ENCODE measurements around the gene UXS1.
A peak's percentile ranks its signal among the peaks of the same experiment; 100 is the strongest.
"Not testable (repeated sequence)": the region's sequence is repeated elsewhere in the genome, so short reads cannot be mapped to it uniquely, and the experiment has no call there.

UXS1 gene

DNA sequence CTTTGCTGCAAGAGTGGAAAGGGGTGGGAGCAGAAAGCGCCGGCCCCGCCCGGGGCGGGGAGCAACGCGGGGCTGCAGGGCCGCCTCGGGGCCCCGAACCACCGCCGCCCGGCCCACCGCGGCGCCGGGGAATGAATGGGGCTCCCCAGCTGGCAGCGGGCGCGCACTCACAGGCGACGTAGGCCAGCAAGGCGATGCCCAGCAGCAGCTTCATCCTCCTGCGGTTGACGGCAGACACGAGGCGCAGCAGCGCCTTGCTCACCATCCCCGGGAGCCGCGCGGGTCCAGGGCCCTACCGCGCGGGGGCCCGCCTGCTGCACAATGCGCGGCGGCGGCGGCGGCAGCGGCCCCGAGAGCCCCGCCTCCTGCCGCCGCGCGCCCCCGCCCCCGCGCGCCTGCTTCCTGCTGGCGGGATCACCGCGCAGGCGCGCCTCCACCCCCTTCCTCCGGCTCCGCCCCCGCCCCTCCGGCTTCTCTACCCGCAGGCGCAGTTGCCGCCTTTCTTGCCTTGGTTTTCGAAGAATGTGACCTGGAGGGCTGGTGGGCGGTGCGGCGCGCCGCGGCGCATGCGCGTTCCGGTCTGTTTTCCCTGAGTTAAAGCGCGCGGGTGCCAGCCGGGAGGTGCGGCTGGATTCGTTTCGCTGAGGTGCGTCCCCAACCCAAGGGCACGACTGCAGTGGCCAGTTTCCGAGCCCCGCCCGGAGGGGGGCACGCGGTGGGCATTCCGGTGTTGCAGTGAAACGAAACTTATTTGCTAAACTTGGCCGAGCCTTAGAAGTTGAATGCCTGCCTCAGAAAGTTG lies at the start of gene UXS1:
Gene UXS1, minus strand, starts transcription at position 325 of the 802 bp plus-strand sequence. Its CDS starts 60 bp downstream, at position 265.
- Histone ChIP-seq H3K4me3 (ENCODE audit: low read depth, low read length) (peak within 1 kb of the TSS; percentile 82), H3K9ac (ENCODE audit: low read depth, low read length) (peak within 1 kb of the TSS; percentile 81), H3K27me3 (ENCODE audit: control insufficient read depth, insufficient read depth, low read length) (no peaks in the 10 kb centered on the region), H3K36me3 (ENCODE audit: control insufficient read depth, insufficient read depth, low read length) (no peaks in the 10 kb centered on the region), H3K4me1 (ENCODE audit: control insufficient read depth, insufficient read depth, low read length) (peaks cover 22% of the 10 kb centered on the region), H3K9me3 (ENCODE audit: control insufficient read depth, insufficient read depth, low read length) (no peaks in the 10 kb centered on the region)

DNA sequence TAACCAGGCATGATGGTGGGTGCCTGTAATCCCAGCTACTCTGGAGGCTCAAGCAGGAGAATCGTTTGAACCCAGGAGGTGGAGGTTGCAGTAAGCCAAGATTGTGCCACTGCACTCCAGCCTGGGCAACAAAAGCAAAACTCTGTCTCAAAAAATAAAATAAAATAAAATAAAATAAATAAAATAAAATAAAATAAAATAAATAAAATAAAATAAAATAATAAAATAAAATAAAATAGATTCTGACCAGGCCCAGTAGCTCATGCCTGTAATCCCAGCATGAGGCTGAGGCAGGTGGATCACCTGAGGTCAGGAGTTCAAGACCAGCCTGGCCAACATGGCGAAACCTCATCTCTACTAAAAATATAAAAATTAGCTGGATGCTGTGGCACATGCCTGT lies 45.4 kb upstream of the UXS1 start:
- not testable (repeated sequence) for H3K9ac ChIP-seq (ENCODE audit: low read depth, low read length); H3K9me3 ChIP-seq (ENCODE audit: control insufficient read depth, insufficient read depth, low read length); H3K4me3 ChIP-seq (ENCODE audit: low read depth, low read length); H3K4me1 ChIP-seq (ENCODE audit: control insufficient read depth, insufficient read depth, low read length); H3K36me3 ChIP-seq (ENCODE audit: control insufficient read depth, insufficient read depth, low read length); H3K27me3 ChIP-seq (ENCODE audit: control insufficient read depth, insufficient read depth, low read length)

DNA sequence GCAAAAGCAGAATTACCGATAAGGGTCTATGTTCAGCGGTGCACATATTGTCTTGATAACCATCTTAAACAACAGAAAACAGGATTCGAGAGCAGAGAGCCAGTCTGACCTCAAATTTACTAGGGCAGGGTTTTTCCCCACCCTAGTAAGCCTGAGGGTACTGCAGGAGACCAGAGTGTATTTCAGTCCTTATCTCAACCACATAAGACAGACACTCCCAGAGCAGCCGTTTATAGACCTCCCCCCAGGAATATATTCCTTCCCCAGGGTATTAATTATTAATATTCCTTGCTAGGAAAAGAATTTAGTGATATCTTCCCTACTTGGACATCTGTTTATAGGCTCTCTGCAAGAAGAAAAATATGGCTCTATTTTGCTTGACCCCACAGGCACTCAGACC lies 41.3 kb upstream of the UXS1 start:
- not testable (repeated sequence) for H3K36me3 ChIP-seq (ENCODE audit: control insufficient read depth, insufficient read depth, low read length); H3K4me3 ChIP-seq (ENCODE audit: low read depth, low read length); H3K27me3 ChIP-seq (ENCODE audit: control insufficient read depth, insufficient read depth, low read length); H3K9me3 ChIP-seq (ENCODE audit: control insufficient read depth, insufficient read depth, low read length); H3K9ac ChIP-seq (ENCODE audit: low read depth, low read length); H3K4me1 ChIP-seq (ENCODE audit: control insufficient read depth, insufficient read depth, low read length)

DNA sequence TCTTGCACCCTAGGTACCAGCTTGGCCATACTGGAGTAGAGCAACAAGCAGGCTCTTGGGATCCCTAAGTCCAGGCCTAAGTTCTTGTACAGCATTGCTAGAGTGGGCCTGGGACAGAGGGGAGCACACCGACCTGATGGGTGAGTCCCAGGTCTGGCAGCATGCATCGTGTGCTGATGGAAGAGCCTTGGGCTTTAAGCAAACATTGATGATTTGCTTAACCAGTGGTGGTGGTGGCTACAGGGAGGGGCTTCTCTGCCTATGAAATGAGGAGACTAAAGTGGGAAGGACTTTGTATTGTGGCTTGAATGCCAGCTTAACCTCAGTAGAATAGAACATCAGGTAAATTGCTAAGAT lies 39.2 kb upstream of the UXS1 start:
- no peaks in the 10 kb centered on the region for H3K36me3 ChIP-seq (ENCODE audit: control insufficient read depth, insufficient read depth, low read length)
- no peak overlapping the region for H3K9ac ChIP-seq (ENCODE audit: low read depth, low read length)
- H3K4me3 ChIP-seq (ENCODE audit: low read depth, low read length), result no peak overlapping the region
- peaks cover 4% of the 10 kb centered on the region for H3K9me3 ChIP-seq (ENCODE audit: control insufficient read depth, insufficient read depth, low read length)
- no peaks in the 10 kb centered on the region for H3K27me3 ChIP-seq (ENCODE audit: control insufficient read depth, insufficient read depth, low read length)
- H3K4me1 ChIP-seq (ENCODE audit: control insufficient read depth, insufficient read depth, low read length), result no peaks in the 10 kb centered on the region

DNA sequence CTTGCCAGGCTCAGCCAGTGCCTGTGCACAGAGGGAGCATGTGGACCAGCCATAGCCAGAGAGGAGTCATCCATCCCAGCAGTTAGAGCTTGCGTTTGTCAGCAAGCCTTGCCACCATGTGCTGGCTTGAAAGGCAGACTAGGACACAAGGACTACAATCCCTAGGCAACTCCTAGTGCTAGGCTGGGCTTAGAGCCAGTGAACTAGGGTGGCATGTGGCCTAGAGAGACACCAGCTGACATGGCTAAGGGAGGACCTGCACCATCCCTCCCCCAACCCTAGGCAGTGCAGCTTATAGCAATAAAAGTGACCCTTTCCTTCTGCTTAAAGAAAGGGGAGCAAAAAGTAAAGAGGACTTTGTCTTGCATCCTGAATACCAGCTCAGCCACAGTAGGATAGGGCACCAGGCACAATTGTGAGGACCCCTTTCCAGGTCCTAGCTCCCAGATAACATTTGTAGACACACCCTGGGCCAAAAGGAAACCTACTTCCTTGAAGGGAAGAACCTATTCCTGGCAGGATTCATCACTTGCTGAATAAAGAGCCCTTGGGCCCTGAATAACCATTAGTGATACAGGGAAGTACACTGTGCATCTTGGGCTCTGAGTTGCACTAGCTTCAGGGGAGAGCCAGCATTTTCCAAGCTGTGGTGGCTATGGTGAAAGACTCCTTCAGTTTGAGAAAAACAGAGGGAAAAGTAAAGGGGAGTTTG lies 38.7 kb upstream of the UXS1 start:
- Histone ChIP-seq H3K9ac (ENCODE audit: low read depth, low read length) (no peak overlapping the region), H3K27me3 (ENCODE audit: control insufficient read depth, insufficient read depth, low read length) (no peaks in the 10 kb centered on the region), H3K36me3 (ENCODE audit: control insufficient read depth, insufficient read depth, low read length) (no peaks in the 10 kb centered on the region), H3K9me3 (ENCODE audit: control insufficient read depth, insufficient read depth, low read length) (peaks cover 4% of the 10 kb centered on the region), H3K4me1 (ENCODE audit: control insufficient read depth, insufficient read depth, low read length) (no peaks in the 10 kb centered on the region), H3K4me3 (ENCODE audit: low read depth, low read length) (no peak overlapping the region)

DNA sequence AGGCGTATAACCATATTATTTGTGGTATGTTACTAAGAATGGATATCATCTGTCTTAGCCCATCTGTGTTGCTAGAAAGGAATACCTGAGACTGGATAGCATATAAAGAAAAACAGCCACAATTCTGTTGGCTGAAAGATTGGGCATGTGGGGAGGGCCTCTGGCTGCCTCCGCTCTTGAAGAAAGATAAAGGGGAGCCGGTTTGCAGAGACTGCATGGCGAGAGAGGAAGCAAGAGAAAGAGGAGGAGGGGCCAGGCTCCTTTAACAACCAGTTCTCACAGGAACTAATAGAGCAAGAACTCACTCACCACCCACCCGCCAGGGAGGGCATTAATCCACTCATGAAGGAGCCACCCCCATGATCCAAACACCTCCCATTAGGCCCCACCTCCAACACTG lies 29.2 kb upstream of the UXS1 start:
- Histone ChIP-seq H3K36me3 (ENCODE audit: control insufficient read depth, insufficient read depth, low read length) (no peaks in the 10 kb centered on the region), H3K4me3 (ENCODE audit: low read depth, low read length) (no peak overlapping the region), H3K4me1 (ENCODE audit: control insufficient read depth, insufficient read depth, low read length) (peaks cover 4% of the 10 kb centered on the region), H3K9ac (ENCODE audit: low read depth, low read length) (no peak overlapping the region), H3K27me3 (ENCODE audit: control insufficient read depth, insufficient read depth, low read length) (no peaks in the 10 kb centered on the region), H3K9me3 (ENCODE audit: control insufficient read depth, insufficient read depth, low read length) (no peaks in the 10 kb centered on the region)

DNA sequence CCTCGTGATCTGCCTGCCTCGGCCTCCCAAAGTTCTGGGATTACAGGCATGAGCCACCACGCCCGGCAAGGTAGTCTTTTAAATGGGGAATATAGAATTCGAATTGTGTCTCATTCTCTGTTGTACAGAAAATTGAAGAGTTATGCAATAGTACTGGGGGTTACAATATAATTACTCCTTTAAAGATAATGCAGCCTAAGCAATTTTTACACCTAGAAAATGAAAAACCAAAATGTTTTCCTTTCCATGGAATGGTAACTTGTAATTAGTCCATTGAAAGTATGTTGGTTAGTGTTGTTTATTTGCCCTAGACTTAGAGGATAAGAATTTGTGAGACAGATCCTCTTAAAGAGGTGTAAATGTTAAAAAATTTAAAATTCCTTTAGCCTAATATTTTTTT lies 28.0 kb upstream of the UXS1 start:
- not testable (repeated sequence) for H3K9ac ChIP-seq (ENCODE audit: low read depth, low read length); H3K27me3 ChIP-seq (ENCODE audit: control insufficient read depth, insufficient read depth, low read length); H3K4me1 ChIP-seq (ENCODE audit: control insufficient read depth, insufficient read depth, low read length); H3K36me3 ChIP-seq (ENCODE audit: control insufficient read depth, insufficient read depth, low read length); H3K4me3 ChIP-seq (ENCODE audit: low read depth, low read length); H3K9me3 ChIP-seq (ENCODE audit: control insufficient read depth, insufficient read depth, low read length)

DNA sequence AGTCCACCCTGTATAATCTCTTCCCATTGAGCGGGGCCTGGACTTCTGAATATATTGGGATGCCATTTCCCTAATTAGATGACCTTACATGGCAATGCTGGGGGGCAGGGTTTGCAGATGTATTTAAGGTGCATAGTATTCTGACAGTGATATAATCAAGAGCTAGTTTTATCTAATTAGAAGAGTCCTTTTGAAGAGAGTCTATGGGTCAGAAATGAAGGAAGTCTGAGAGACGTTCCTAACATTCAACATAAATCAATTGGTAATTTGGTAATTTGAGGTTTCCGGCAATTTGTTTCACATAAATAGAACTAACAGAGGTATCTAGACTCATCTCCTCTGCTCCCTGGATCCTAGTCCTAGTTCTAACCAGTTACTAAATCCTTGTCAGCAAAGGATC lies 25.7 kb upstream of the UXS1 start:
- Histone ChIP-seq H3K4me3 (ENCODE audit: low read depth, low read length) (no peak overlapping the region), H3K4me1 (ENCODE audit: control insufficient read depth, insufficient read depth, low read length) (peaks cover 4% of the 10 kb centered on the region), H3K9ac (ENCODE audit: low read depth, low read length) (no peak overlapping the region), H3K36me3 (ENCODE audit: control insufficient read depth, insufficient read depth, low read length) (no peaks in the 10 kb centered on the region), H3K9me3 (ENCODE audit: control insufficient read depth, insufficient read depth, low read length) (no peaks in the 10 kb centered on the region), H3K27me3 (ENCODE audit: control insufficient read depth, insufficient read depth, low read length) (no peaks in the 10 kb centered on the region)

DNA sequence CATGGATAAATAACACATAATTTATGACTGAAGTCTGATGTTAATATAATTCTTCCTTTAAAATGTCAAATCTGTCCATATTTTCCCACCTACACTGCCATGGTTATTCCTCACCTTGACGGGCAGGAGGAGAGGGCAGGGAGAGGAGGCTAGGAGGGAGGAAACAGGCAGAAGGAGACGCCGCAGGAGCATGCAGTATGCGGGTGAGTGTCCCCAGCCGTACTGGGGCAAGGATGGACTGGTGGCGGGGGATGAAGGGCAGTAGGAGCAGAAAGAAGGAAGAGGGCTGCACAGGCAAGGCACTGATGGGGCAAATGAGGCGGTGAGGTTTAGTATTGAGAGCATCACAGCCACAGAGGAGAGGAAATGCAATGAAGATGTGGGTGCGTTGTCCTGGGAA lies 25.1 kb upstream of the UXS1 start:
- not testable (repeated sequence) for H3K4me1 ChIP-seq (ENCODE audit: control insufficient read depth, insufficient read depth, low read length); H3K9me3 ChIP-seq (ENCODE audit: control insufficient read depth, insufficient read depth, low read length); H3K36me3 ChIP-seq (ENCODE audit: control insufficient read depth, insufficient read depth, low read length); H3K27me3 ChIP-seq (ENCODE audit: control insufficient read depth, insufficient read depth, low read length); H3K4me3 ChIP-seq (ENCODE audit: low read depth, low read length); H3K9ac ChIP-seq (ENCODE audit: low read depth, low read length)

DNA sequence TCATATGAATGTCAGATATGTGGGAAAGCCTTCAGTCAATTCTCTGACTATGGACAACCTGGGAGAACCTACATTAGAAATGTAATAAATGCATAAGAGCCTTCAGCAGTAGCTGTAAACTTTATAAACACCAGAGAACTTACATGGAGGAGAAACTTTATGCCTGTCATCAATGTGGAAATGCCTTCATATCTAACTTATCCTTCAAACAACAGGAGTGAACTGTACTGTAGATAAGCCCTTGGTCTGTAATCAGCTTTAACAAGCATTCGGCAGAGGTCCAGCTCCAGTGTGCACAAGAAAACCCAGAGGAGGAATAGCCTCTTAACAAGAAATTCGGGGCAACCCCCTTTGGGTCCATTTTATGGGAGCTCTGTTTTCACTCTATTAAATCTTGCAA lies 14.8 kb upstream of the UXS1 start:
- Histone ChIP-seq H3K4me1 (ENCODE audit: control insufficient read depth, insufficient read depth, low read length) (peaks cover 7% of the 10 kb centered on the region), H3K9ac (ENCODE audit: low read depth, low read length) (no peak overlapping the region), H3K27me3 (ENCODE audit: control insufficient read depth, insufficient read depth, low read length) (no peaks in the 10 kb centered on the region), H3K9me3 (ENCODE audit: control insufficient read depth, insufficient read depth, low read length) (no peaks in the 10 kb centered on the region), H3K36me3 (ENCODE audit: control insufficient read depth, insufficient read depth, low read length) (no peaks in the 10 kb centered on the region), H3K4me3 (ENCODE audit: low read depth, low read length) (no peak overlapping the region)

DNA sequence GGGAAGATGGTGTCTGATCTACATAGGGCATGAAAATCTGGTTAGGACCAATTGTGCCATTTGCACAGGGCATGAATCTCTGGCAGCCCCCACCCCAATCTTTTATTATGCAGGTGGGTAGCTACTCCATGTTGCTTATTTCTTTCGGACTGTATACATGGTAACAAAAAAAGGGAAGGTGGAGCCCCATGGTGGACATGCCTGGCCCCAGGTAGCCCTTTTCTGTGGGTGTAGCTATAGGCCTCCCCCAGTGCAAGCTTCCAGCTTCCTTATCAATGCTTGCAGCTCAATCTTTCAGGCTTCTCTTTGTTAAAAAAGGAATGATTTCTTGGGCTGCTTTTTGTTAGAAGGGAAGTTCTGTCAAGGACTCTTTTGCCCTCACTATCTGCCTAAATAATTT lies 14.3 kb upstream of the UXS1 start:
- Histone ChIP-seq H3K9ac (ENCODE audit: low read depth, low read length) (no peak overlapping the region), H3K4me3 (ENCODE audit: low read depth, low read length) (no peak overlapping the region), H3K4me1 (ENCODE audit: control insufficient read depth, insufficient read depth, low read length) (peaks cover 7% of the 10 kb centered on the region), H3K9me3 (ENCODE audit: control insufficient read depth, insufficient read depth, low read length) (no peaks in the 10 kb centered on the region), H3K36me3 (ENCODE audit: control insufficient read depth, insufficient read depth, low read length) (no peaks in the 10 kb centered on the region), H3K27me3 (ENCODE audit: control insufficient read depth, insufficient read depth, low read length) (no peaks in the 10 kb centered on the region)

DNA sequence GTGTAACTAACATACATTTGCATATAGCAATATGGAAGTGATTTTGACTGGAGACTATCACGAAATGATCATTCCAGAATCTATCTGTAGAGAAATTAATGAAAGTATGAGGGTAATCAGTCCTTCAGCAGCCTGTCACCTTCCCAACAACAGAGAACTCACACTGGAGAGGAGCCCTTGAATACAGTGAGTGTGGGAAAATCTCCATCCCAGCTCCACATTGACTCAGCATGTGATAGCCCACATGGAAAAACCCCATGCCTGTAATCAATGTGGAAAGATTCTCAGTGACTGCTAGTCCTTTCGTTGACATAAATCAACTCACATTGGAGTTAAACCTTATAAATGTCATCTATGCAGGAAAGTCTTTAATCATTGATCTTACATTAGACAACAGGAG lies 13.1 kb upstream of the UXS1 start:
- H3K9ac ChIP-seq (ENCODE audit: low read depth, low read length), result no peak overlapping the region
- H3K4me3 ChIP-seq (ENCODE audit: low read depth, low read length), result no peak overlapping the region

More for the DNA sequence above, 13.1 kb upstream of the UXS1 start:
- Histone ChIP-seq H3K27me3 (ENCODE audit: control insufficient read depth, insufficient read depth, low read length) (no peaks in the 10 kb centered on the region), H3K36me3 (ENCODE audit: control insufficient read depth, insufficient read depth, low read length) (no peaks in the 10 kb centered on the region), H3K4me1 (ENCODE audit: control insufficient read depth, insufficient read depth, low read length) (peaks cover 7% of the 10 kb centered on the region), H3K9me3 (ENCODE audit: control insufficient read depth, insufficient read depth, low read length) (no peaks in the 10 kb centered on the region)

All from iPS-15b (cell line).